GM12801 (cell line): Measurements from ENCODE around the gene MCTP1.

Experiments used
- TF ChIP-seq, protein P1 (sequence below): IDR thresholded peaks from one replicate; pipeline ENCODE4 v1.5.1; 2011; ENCODE audit warnings: control low read depth; ENCODE audit not compliant: insufficient read length; ENCODE audit errors: extremely low read depth

The MCTP1 gene

DNA sequence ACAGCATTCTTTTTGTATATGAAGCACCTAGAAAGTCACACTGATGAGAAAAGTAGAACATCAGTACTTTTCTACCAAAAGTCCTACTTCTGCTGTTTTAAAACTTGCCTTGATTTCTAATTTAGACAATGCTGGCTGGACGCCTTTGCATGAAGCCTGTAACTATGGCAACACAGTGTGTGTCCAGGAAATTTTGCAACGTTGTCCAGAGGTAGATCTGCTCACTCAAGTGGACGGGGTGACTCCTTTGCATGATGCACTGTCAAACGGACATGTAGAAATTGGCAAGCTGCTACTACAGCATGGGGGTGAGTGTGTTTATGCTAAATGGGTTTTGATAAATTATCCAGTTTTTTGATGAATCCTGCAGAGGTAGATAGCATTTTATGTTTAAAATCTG is 592.9 kb downstream of the MCTP1 start:
- TF ChIP-seq, protein P1, sequence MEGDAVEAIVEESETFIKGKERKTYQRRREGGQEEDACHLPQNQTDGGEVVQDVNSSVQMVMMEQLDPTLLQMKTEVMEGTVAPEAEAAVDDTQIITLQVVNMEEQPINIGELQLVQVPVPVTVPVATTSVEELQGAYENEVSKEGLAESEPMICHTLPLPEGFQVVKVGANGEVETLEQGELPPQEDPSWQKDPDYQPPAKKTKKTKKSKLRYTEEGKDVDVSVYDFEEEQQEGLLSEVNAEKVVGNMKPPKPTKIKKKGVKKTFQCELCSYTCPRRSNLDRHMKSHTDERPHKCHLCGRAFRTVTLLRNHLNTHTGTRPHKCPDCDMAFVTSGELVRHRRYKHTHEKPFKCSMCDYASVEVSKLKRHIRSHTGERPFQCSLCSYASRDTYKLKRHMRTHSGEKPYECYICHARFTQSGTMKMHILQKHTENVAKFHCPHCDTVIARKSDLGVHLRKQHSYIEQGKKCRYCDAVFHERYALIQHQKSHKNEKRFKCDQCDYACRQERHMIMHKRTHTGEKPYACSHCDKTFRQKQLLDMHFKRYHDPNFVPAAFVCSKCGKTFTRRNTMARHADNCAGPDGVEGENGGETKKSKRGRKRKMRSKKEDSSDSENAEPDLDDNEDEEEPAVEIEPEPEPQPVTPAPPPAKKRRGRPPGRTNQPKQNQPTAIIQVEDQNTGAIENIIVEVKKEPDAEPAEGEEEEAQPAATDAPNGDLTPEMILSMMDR = no peak

DNA sequence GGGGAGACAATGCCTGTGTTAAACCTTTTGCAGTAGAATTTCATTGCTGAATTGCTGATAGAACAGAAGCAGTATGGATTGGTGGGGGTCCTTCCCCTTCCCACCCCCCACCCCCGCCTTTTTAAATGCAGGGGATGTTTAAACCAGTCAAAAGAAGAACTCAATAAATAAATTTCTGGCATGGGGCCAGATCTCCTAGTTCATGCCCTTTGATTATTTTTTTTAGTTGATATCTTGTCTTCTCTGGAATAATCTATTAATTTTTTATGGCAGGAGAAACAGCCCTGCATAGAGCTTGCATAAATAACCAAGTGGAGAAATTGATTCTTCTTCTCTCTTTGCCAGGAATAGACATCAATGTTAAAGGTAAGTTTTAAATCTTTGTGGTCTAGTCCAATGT is 593.6 kb downstream of the MCTP1 start:
- TF ChIP-seq, protein P1 = no peak

DNA sequence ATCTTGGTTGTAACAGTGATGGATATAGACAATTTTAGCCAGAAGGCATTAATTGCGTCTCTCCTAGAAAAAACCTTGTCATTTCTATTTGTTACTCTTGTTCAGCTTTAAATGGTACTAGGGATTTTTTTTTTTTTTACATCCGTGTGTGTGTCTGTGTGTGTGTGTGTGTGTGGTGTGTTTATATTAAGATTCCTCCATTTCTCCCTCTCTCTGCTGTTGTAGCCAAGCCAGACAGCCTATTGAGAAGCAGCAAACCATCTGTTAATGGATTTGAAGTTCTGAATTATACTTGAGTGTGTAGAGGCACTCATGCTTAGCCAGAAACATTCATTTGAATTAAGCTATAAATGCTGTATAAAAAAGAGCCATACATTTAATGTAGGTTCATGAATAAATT is 594.1 kb downstream of the MCTP1 start:
- TF ChIP-seq, protein P1 = no peak

DNA sequence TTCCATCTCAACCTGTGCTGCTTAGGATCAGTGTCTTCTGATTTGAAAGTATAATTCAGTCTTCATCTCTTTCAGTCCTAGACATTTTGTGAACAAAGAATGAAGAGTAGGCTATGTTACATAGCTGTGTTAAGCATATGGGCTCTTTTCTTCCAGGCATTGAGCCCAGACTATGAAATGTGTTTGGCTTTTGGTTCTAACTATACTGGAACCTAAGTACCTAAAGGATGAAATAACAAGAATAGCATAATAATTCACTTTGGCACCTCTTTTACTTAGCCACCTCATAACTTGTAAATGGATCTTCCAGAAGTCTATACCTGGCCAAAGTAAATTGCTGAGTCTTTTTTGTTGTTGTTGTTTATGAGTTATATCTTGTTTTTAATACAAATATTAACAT is 595.0 kb downstream of the MCTP1 start:
- TF ChIP-seq, protein P1 = no peak

DNA sequence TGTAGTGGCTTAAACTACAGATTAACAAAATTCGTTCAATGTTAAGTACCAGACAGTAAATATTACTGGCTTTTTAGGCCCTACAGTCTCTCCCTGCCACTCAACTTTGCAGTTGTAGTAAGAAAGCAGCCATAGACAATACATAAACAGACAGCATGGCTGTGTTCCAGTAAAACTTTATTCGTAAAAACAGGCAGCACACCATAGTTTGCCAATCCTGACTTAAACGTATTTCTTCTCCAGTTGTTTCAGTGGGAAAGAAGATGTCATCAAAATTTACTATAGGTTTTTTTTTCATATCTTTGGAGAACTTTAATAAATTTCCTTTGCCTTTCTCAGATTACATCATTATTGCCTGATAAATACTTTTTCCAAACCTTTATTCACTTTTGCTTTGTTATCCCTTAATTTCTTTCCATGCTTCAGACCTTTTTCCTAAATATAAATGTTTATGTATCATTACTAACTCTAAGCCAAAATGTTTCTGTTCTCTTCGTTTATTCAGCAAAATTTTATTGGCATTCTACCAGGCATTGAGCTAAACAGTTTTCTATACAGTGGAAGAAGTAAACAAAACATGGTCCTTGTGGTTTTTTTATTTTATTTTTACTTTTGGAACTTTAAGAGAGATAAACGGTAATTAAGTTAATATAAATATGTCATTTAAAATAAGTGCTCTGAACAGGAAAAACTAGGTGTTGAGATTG is 601.9 kb downstream of the MCTP1 start:
- TF ChIP-seq, protein P1 = no peak

DNA sequence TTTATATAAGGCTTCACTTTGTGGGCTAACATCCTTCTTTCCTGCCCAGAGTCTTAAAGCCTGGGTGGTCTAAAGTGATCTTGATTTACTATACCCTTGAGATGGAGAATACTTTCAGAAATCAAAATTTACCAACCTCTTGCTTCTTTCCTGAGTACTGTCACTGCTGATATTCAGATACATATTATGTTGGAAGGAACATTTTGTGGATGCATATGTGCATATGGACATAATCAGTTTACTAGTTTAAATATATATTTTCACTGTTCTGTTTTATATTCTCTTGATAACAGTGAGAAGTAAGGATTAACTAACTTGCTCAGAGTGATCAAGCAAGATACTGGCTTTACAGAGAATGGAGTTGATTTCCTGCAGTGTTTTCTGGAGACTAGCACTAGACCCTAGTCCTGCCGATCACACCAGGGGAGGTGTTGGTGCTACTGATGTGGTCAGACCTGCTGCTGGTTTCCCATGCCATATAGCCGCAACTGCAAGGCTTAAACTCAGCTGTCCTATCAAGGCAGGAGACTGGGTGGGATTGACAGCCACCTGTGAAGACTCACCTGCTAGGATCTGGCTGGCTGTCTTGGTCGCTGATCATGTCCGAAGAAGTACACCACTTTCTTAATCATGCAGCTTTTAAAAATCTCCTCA is 608.8 kb downstream of the MCTP1 start:
- TF ChIP-seq, protein P1 = no peak

DNA sequence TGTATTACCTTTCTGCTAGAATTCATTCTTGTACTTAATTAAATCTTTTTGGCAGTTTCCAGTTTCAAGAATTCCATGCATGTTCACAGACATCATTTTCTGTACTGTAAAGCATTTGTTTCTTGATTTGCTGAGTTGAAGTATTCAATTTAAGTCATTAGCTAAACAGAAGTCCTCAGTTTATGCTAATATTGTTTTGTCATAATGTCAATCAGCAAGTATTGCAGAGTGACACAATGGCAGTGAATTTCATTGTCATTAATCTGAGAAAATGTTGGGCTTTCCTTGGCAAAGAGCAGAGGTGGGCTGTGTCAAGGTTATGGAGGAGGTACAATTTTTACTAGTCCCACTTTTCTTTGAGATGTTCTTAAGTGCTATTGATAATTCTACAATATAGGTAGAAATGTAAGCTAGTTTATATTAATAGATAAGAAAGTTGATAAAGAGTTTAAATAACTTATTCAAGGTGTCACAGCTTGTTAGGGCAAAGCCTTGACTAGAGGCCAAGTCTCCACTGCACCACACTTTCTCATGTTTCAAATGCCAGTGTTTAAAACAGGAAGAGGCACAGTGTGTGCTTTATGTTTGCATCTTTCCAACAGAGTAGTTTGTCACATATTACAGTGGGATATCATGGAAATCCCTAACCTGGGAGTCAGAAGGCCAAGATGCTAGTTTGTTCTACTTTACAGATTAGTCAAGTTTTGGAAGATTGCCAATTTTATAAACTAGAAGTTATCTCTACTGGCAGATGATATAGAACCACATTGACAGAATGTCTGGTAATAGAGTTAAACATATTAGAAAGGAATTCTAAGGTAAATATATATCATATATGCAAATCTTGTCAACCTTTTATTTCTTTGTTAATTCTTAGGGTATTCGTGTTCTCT is 610.2 kb downstream of the MCTP1 start:
- TF ChIP-seq, protein P1 = no peak
